K562 (cell line): ENCODE data around the gene PTGR1. TPM values are rescaled to one million over a fixed set of nuclear protein-coding genes. Genes with fewer than 3 reads are reported as not detected.

Experiments
- ARID2 ChIP-seq: fragments of 450-650 bp; IDR thresholded peaks from 2 replicates; pipeline ENCODE4 v1.6.1; 2017; ENCODE audit warnings: antibody characterized with exemption, mild to moderate bottlenecking
- CBFA2T2 ChIP-seq: fragments of 450-650 bp; conservative IDR thresholded peaks from 2 replicates; pipeline ENCODE4 v1.6.1; 2017; ENCODE audit warnings: mild to moderate bottlenecking
- CEBPG ChIP-seq, 3 experiments: fragments of 200-800 bp in 1 of 3; sonication (Bioruptor generic) in 1 of 3; sonication (generic) in 1 of 3; formaldehyde crosslinking in 1 of 3; IDR thresholded peaks in 2 of 3; conservative IDR thresholded peaks in 1 of 3; 2 replicates each; pipeline versions ENCODE4 v1.6.1 to v1.8.0; 2016 to 2022; ENCODE audit warnings: missing compliant biosample characterization in 2 of 3, missing genetic modification characterization in 2 of 3, mild to moderate bottlenecking in 1 of 3, missing genetic modification reagents in 1 of 3
- CREB3 ChIP-seq: fragments of 450-650 bp; conservative IDR thresholded peaks from 2 replicates; pipeline ENCODE4 v1.6.1; 2016; ENCODE audit warnings: missing genetic modification characterization, low read depth, mild to moderate bottlenecking, missing compliant biosample characterization, moderate library complexity
- E2F3 ChIP-seq: fragments of 250-450 bp; sonication (Bioruptor Pico); IDR thresholded peaks from 2 replicates; pipeline ENCODE4 v1.4.0; 2020; ENCODE audit warnings: mild to moderate bottlenecking
- GABPB1 ChIP-seq: sonication (generic); formaldehyde crosslinking; IDR thresholded peaks from 2 replicates; pipeline ENCODE4 v1.8.0; 2022; ENCODE audit warnings: mild to moderate bottlenecking, missing genetic modification reagents
- HLTF ChIP-seq: fragments of 450-650 bp; IDR thresholded peaks from 2 replicates; pipeline ENCODE4 v1.6.1; 2016
- L3MBTL2 ChIP-seq: fragments of 450-650 bp; IDR thresholded peaks from 2 replicates; pipeline ENCODE4 v1.6.1; 2016; ENCODE audit warnings: mild to moderate bottlenecking, moderate library complexity
- MAFF ChIP-seq: IDR thresholded peaks from 2 replicates; pipeline ENCODE4 v1.6.1; 2012; ENCODE audit warnings: low read length, improper control_type of control experiment
- MEIS2 ChIP-seq: fragments of 450-650 bp; IDR thresholded peaks from 2 replicates; pipeline ENCODE4 v1.6.1; 2014; ENCODE audit warnings: mild to moderate bottlenecking; ENCODE audit not compliant: partially characterized antibody
- MIER1 ChIP-seq: fragments of 450-650 bp; IDR thresholded peaks from 2 replicates; pipeline ENCODE4 v1.6.1; 2016; ENCODE audit warnings: antibody characterized with exemption, mild to moderate bottlenecking, low read depth
- MTA2 ChIP-seq: fragments of 450-650 bp; IDR thresholded peaks from 2 replicates; pipeline ENCODE4 v1.6.1; 2016; ENCODE audit warnings: low read depth
- MYC ChIP-seq, 2 experiments: fragments of 250-450 bp in 1 of 2; sonication (Bioruptor Pico) in 1 of 2; IDR thresholded peaks; 2 replicates each; pipeline versions ENCODE4 v1.5.1 to v1.6.1; 2012 to 2021; ENCODE audit warnings: low read depth in 2 of 2, borderline replicate concordance in 1 of 2, improper control_type of control experiment in 1 of 2, low read length in 1 of 2, mild to moderate bottlenecking in 1 of 2, moderate library complexity in 1 of 2
- NFE2 ChIP-seq: IDR thresholded peaks from 2 replicates; pipeline ENCODE4 v1.6.1; 2014; ENCODE audit warnings: antibody characterized with exemption, low read depth
- NR2C2 ChIP-seq, 2 experiments: fragments of 200-800 bp in 1 of 2; sonication (Bioruptor generic) in 1 of 2; sonication (generic) in 1 of 2; formaldehyde crosslinking in 1 of 2; IDR thresholded peaks; 2 replicates each; pipeline versions ENCODE4 v1.6.1 to v1.8.0; 2016 to 2022; ENCODE audit warnings: mild to moderate bottlenecking in 1 of 2, missing compliant biosample characterization in 1 of 2, missing genetic modification characterization in 1 of 2, missing genetic modification reagents in 1 of 2
- RBM14 ChIP-seq: fragments of 200-400 bp; formaldehyde crosslinking; IDR thresholded peaks from 2 replicates; pipeline ENCODE4 v1.6.1; 2018; ENCODE audit warnings: low read depth, mild to moderate bottlenecking, low read length, moderate library complexity, borderline replicate concordance; ENCODE audit not compliant: insufficient read depth
- SREBF2 ChIP-seq: sonication (generic); formaldehyde crosslinking; IDR thresholded peaks from 2 replicates; pipeline ENCODE4 v1.4.0; 2020; ENCODE audit warnings: mild to moderate bottlenecking, missing genetic modification reagents
- STAT5B ChIP-seq: fragments of 250-450 bp; sonication (Bioruptor Pico); IDR thresholded peaks from 2 replicates; pipeline ENCODE4 v1.8.0; 2021; ENCODE audit warnings: mild to moderate bottlenecking, inconsistent platforms
- STAT6 ChIP-seq: sonication (generic); formaldehyde crosslinking; IDR thresholded peaks from 2 replicates; pipeline ENCODE4 v1.8.1; 2023; ENCODE audit warnings: mild to moderate bottlenecking, missing genetic modification reagents
- ZFP1 ChIP-seq: fragments of 450-650 bp; formaldehyde crosslinking; IDR thresholded peaks from 2 replicates; pipeline ENCODE4 v1.4.0; 2020; ENCODE audit warnings: mild to moderate bottlenecking, mixed read lengths
- ZNF384 ChIP-seq: IDR thresholded peaks from 2 replicates; pipeline ENCODE4 v1.6.1; 2012; ENCODE audit warnings: low read depth, low read length, improper control_type of control experiment
- ZNF41 ChIP-seq: fragments of 250-450 bp; sonication (Bioruptor Pico); conservative IDR thresholded peaks from 2 replicates; pipeline ENCODE4 v1.4.0; 2020; ENCODE audit warnings: mild to moderate bottlenecking
- ZNF655 ChIP-seq: fragments of 250-450 bp; sonication (Bioruptor Pico); IDR thresholded peaks from 2 replicates; pipeline ENCODE4 v1.5.0; 2021
- ZSCAN32 ChIP-seq: fragments of 450-650 bp; formaldehyde crosslinking; IDR thresholded peaks from 2 replicates; pipeline ENCODE4 v1.4.0; 2020; ENCODE audit warnings: mild to moderate bottlenecking, moderate library complexity
- polyA plus RNA-seq, 8 experiments: library from polyadenylated mRNA; depleted of rRNA in 4 of 8; stranded (reverse) in 5 of 8; unstranded in 3 of 8; fragments of >200 nt; fragmentation: Nextera tagmentation in 2 of 8; fragmentation: Illumina TruSeq in 1 of 8; extraction: Ambion mirVana in 2 of 8; extraction: Trizol in 1 of 8; gene quantifications; 2 replicates each; pipeline versions ENCODE4 v1.2.1 to v1.2.3, GENCODE V29; 2011 to 2014; ENCODE audit warnings: inconsistent platforms in 1 of 8, missing spikeins in 1 of 8
- total RNA-seq, 7 experiments: library from RNA; depleted of rRNA in 6 of 7; stranded (reverse); fragments of >200 nt in 6 of 7; fragmentation: Illumina TruSeq in 2 of 7; extraction: Trizol in 2 of 7; gene quantifications; 2 replicates each; pipeline versions ENCODE4 v1.2.1 to v1.2.3, GENCODE V29; 2011 to 2021; ENCODE audit warnings: low replicate concordance in 1 of 7

Gene PTGR1
- total and polyA plus RNA-seq, 9 of the 15 experiments (the other 6 are each of a cell fraction or from before 2014, with no cell fraction given) = 0.22 TPM; not detected in 8

GRCh38 chr9:111525056-111525977 lies 74.1 kb downstream of the PTGR1 start, which contains the start of gene ZNF483 (continued):
- no peak for TF ChIP-seq CREB3 (tag)
- TF ChIP-seq ZFP1 (CRISPR knock-in tag) = no peak
- no peak for TF ChIP-seq STAT5B
- no peak for TF ChIP-seq SREBF2
- TF ChIP-seq MAFF = no peak
- TF ChIP-seq ZNF655 (CRISPR knock-in tag) = no peak
- TF ChIP-seq ZNF384 = no peak
- no peak for TF ChIP-seq ZSCAN32
- no peak for TF ChIP-seq NFE2
- no peak for TF ChIP-seq CBFA2T2
- no peak for TF ChIP-seq CEBPG (CRISPR knock-in tag; IDR thresholded peaks at IDR 0.05)
- no peak for TF ChIP-seq CEBPG (tag; conservative IDR thresholded peaks at IDR 0.05 in 1 of 2, IDR thresholded peaks at IDR 0.05 in 1 of 2)
- TF ChIP-seq MEIS2 = peak; percentile 72
- TF ChIP-seq L3MBTL2 = peak; percentile 49; the same call in 1 of the 2 replicates
- no peak for TF ChIP-seq HLTF
- TF ChIP-seq E2F3 (CRISPR knock-in tag) = no peak
- TF ChIP-seq STAT6 (CRISPR knock-in tag) = no peak
- TF ChIP-seq ZNF41 = no peak
- TF ChIP-seq RBM14 = no peak
- TF ChIP-seq NR2C2 (CRISPR knock-in tag; IDR thresholded peaks at IDR 0.05) = no peak
- no peak for TF ChIP-seq NR2C2 (tag; IDR thresholded peaks at IDR 0.05)
- TF ChIP-seq GABPB1 = no peak
- TF ChIP-seq MTA2 = no peak
- TF ChIP-seq MYC (IDR thresholded peaks at IDR 0.05; ENCODE audit: low read depth, low read length) = no peak
- no peak for TF ChIP-seq MYC (CRISPR knock-in tag; IDR thresholded peaks at IDR 0.05; ENCODE audit: borderline replicate concordance, low read depth)
- TF ChIP-seq ARID2 = no peak
- TF ChIP-seq MIER1 = no peak
